HepG2 (cell line): ENCODE measurements around the gene SDK1. TPM values are rescaled to one million over a fixed set of nuclear protein-coding genes. Genes with fewer than 3 reads are reported as not detected.

ENCODE experiments used
- ATAC-seq: fragments of 200-7000 bp; cut with Tn5 transposase; 3 replicates; pipeline ENCODE4 v1.9.1; 2020; ENCODE audit warnings: mild to moderate bottlenecking, moderate library complexity
- BruUV-seq: library from RNA; stranded (reverse); fragments of 400-500 nt; replicated peaks from 2 replicates; lab custom pipeline; 2021; lab: Mats Ljungman, UMichigan
- CTCF ChIA-PET: fragments of 300-600 bp; formaldehyde crosslinking; extraction: SDS; loops from one replicate; lab custom pipeline; 2021; ENCODE audit warnings: low total read pairs, inconsistent platforms, low intra/inter-chr PET ratio; lab: Yijun Ruan, JAX
- POLR2A ChIA-PET: fragments of 350-600 bp; sonication (Branson Sonifier 250); formaldehyde crosslinking; loops from one replicate; lab custom pipeline; 2020; ENCODE audit warnings: antibody characterized with exemption, inconsistent platforms; lab: Yijun Ruan, JAX
- DNase-seq: peaks from one replicate; pipeline ENCODE4 v3.0.0-alpha.2; 2015; ENCODE audit warnings: low spot score
- FAIRE-seq: peaks from 3 replicates; lab custom pipeline; 2011; peaks lifted over from hg19 to GRCh38; lab: Jason Lieb, UNC
- H2AFZ ChIP-seq: one replicate; pipeline ENCODE4 v1.6.1; 2011; ENCODE audit warnings: low read length, inconsistent platforms
- H3K27ac ChIP-seq: fragments of 300-600 bp; 3 replicates; pipeline ENCODE4 v1.8.0; 2011; ENCODE audit warnings: mixed run types, mild to moderate bottlenecking, mixed read lengths, low read length, inconsistent platforms; ENCODE audit not compliant: insufficient read depth; ENCODE audit errors: extremely low read length
- H3K27me3 ChIP-seq, 2 experiments: fragments of 200-600 bp in 1 of 2; 2 replicates in 1 of 2; 3 replicates in 1 of 2; pipeline versions ENCODE4 v1.6.0 to v1.8.0; 2011; ENCODE audit warnings: low read length in 2 of 2, mild to moderate bottlenecking in 2 of 2, moderate library complexity in 2 of 2, inconsistent platforms in 1 of 2; ENCODE audit not compliant: insufficient read depth in 2 of 2, control insufficient read depth in 1 of 2
- H3K36me3 ChIP-seq, 2 experiments: fragments of 200-600 bp in 1 of 2; replicated peaks in 1 of 2; 2 replicates in 1 of 2; 3 replicates in 1 of 2; pipeline versions ENCODE4 v1.5.1 to v1.8.0; 2011; ENCODE audit warnings: low read length in 2 of 2, inconsistent platforms in 1 of 2; ENCODE audit not compliant: insufficient read depth in 2 of 2, control insufficient read depth in 1 of 2
- H3K4me1 ChIP-seq: 2 replicates; pipeline ENCODE4 v1.5.1; 2012; ENCODE audit warnings: low read length, inconsistent platforms; ENCODE audit not compliant: insufficient read depth
- H3K4me2 ChIP-seq: 2 replicates; pipeline ENCODE4 v1.6.0; 2011; ENCODE audit warnings: low read depth, low read length, inconsistent platforms
- H3K4me3 ChIP-seq, 3 experiments: fragments of 200-600 bp in 1 of 3; sonication (generic), shearing (Covaris generic) in 1 of 3; replicated peaks in 1 of 3; 2 replicates each; pipeline ENCODE4 v1.5.1; 2011 to 2016; ENCODE audit warnings: low read length in 3 of 3, inconsistent platforms in 2 of 3, low read depth in 2 of 3, mild to moderate bottlenecking in 2 of 3, control low read depth in 1 of 3, mixed read lengths in 1 of 3; ENCODE audit not compliant: insufficient read depth in 1 of 3
- H3K79me2 ChIP-seq: one replicate; pipeline ENCODE4 v1.6.1; 2011; ENCODE audit warnings: low read length, inconsistent platforms; ENCODE audit not compliant: insufficient read depth
- H3K9ac ChIP-seq: 2 replicates; pipeline ENCODE4 v1.6.0; 2011; ENCODE audit warnings: mild to moderate bottlenecking, low read depth, low read length, inconsistent platforms; ENCODE audit not compliant: insufficient read depth
- H3K9me3 ChIP-seq: 2 replicates; pipeline ENCODE4 v1.5.1; 2012; ENCODE audit warnings: mild to moderate bottlenecking, low read length
- H4K20me1 ChIP-seq: 2 replicates; pipeline ENCODE4 v1.6.0; 2011; ENCODE audit warnings: inconsistent platforms, mild to moderate bottlenecking, low read length, moderate library complexity; ENCODE audit not compliant: insufficient read depth
- CEBPB ChIP-seq: IDR thresholded peaks from 2 replicates; pipeline ENCODE4 v1.6.1; 2011; ENCODE audit warnings: low read depth, low read length, improper control_type of control experiment, borderline replicate concordance
- CENPT ChIP-seq: sonication (generic); formaldehyde crosslinking; IDR thresholded peaks from 2 replicates; pipeline ENCODE4 v1.8.0; 2022; ENCODE audit warnings: low read depth, mild to moderate bottlenecking, moderate library complexity, missing genetic modification reagents
- HNRNPLL ChIP-seq: fragments of 200-400 bp; formaldehyde crosslinking; IDR thresholded peaks from 2 replicates; pipeline ENCODE4 v1.6.1; 2017; ENCODE audit warnings: mild to moderate bottlenecking, low read depth, low read length; ENCODE audit not compliant: poor library complexity, severe bottlenecking
- KDM4B ChIP-seq: sonication (generic); formaldehyde crosslinking; IDR thresholded peaks from 2 replicates; pipeline ENCODE4 v1.4.0; 2020; ENCODE audit warnings: missing genetic modification reagents
- KLF11 ChIP-seq: IDR thresholded peaks from 2 replicates; pipeline ENCODE4 v1.6.1; 2016; ENCODE audit warnings: missing compliant biosample characterization
- NFE2L1 ChIP-seq: sonication (generic); formaldehyde crosslinking; IDR thresholded peaks from 2 replicates; pipeline ENCODE4 v1.4.0; 2020; ENCODE audit warnings: missing genetic modification reagents, mild to moderate bottlenecking, borderline replicate concordance
- RBM22 ChIP-seq: fragments of 200-400 bp; formaldehyde crosslinking; optimal IDR thresholded peaks from 2 replicates; pipeline ENCODE3; 2017; ENCODE audit warnings: mild to moderate bottlenecking, low read length, moderate library complexity
- REL ChIP-seq: sonication (generic); formaldehyde crosslinking; conservative IDR thresholded peaks from 2 replicates; pipeline ENCODE4 v1.8.0; 2022; ENCODE audit warnings: mild to moderate bottlenecking, missing genetic modification reagents, moderate library complexity
- SMC3 ChIP-seq: IDR thresholded peaks from 2 replicates; pipeline ENCODE4 v1.6.1; 2011; ENCODE audit warnings: low read length, improper control_type of control experiment
- SYNCRIP ChIP-seq: fragments of 200-400 bp; formaldehyde crosslinking; IDR thresholded peaks from 2 replicates; pipeline ENCODE4 v1.6.1; 2018; ENCODE audit warnings: mild to moderate bottlenecking, low read depth, low read length; ENCODE audit not compliant: insufficient read depth
- ZMYM2 ChIP-seq: sonication (generic); formaldehyde crosslinking; IDR thresholded peaks from 2 replicates; pipeline ENCODE4 v1.8.0; 2022; ENCODE audit warnings: mild to moderate bottlenecking, missing genetic modification reagents
- ZNF230 ChIP-seq: sonication (generic); formaldehyde crosslinking; IDR thresholded peaks from 2 replicates; pipeline ENCODE4 v1.4.0; 2020; ENCODE audit warnings: mild to moderate bottlenecking, missing genetic modification reagents
- ZNF34 ChIP-seq: sonication (generic); formaldehyde crosslinking; IDR thresholded peaks from 2 replicates; pipeline ENCODE4 v1.4.0; 2020; ENCODE audit warnings: mild to moderate bottlenecking, missing genetic modification reagents, borderline replicate concordance
- ZNF496 ChIP-seq: sonication (generic); formaldehyde crosslinking; IDR thresholded peaks from 2 replicates; pipeline ENCODE4 v1.8.1; 2023; ENCODE audit warnings: mild to moderate bottlenecking, moderate library complexity, missing genetic modification reagents; ENCODE audit not compliant: insufficient replicate concordance
- ZNF652 ChIP-seq: IDR thresholded peaks from 2 replicates; pipeline ENCODE4 v1.6.1; 2016; ENCODE audit warnings: low read depth, borderline replicate concordance
- ZNF878 ChIP-seq: sonication (generic); formaldehyde crosslinking; IDR thresholded peaks from 2 replicates; pipeline ENCODE4 v1.8.1; 2023; ENCODE audit warnings: mild to moderate bottlenecking, missing genetic modification reagents, moderate library complexity
- WGBS: methylation state at CpG from one replicate; pipeline ENCODE4 v1.1.6; 2017; ENCODE audit warnings: low lambda C conversion rate; 5-methylcytosine and 5-hydroxymethylcytosine counted together
- in situ Hi-C: cut with HindIII; loops from 2 replicates; pipeline ENCODE4 v1.10.0; 2017; ENCODE audit warnings: low pct_unique_long_range_greater_than_20kb; ENCODE audit not compliant: extremely low pct_ligation_motif_present
- intact Hi-C: fragments of 100-400 bp; cut with micrococcal nuclease; formaldehyde crosslinking; loops from one replicate; pipeline ENCODE4 v1.10.0; 2022; ENCODE audit not compliant: unreplicated experiment
- polyA plus RNA-seq, 8 experiments: library from polyadenylated mRNA; depleted of rRNA in 3 of 8; stranded (reverse) in 7 of 8; unstranded in 1 of 8; fragments of >200 nt; fragmentation: Illumina TruSeq in 4 of 8; extraction: Trizol in 4 of 8; gene quantifications; 2 replicates each; pipeline versions ENCODE4 v1.2.1 to v1.2.3, GENCODE V29; 2011 to 2016; ENCODE audit warnings: low read depth in 4 of 8, missing spikeins in 1 of 8, mixed read lengths in 1 of 8; ENCODE audit not compliant: insufficient read depth in 1 of 8
- total RNA-seq, 5 experiments: library from RNA; depleted of rRNA; stranded (reverse); fragments of >200 nt; fragmentation: Illumina TruSeq; extraction: Trizol; gene quantifications; 2 replicates each; pipeline ENCODE4 v1.2.3, GENCODE V29; 2016; ENCODE audit warnings: low read depth in 1 of 5
- TF ChIP-seq, protein P1 (sequence below): sonication (generic); formaldehyde crosslinking; IDR thresholded peaks from 2 replicates; pipeline ENCODE4 v1.5.0; 2020; ENCODE audit warnings: missing genetic modification reagents

Gene SDK1
- total and polyA plus RNA-seq, 2 of the 13 experiments (the other 11 are each of a cell fraction or from before 2014, with no cell fraction given): 0.35 to 2.4 TPM

DNA sequence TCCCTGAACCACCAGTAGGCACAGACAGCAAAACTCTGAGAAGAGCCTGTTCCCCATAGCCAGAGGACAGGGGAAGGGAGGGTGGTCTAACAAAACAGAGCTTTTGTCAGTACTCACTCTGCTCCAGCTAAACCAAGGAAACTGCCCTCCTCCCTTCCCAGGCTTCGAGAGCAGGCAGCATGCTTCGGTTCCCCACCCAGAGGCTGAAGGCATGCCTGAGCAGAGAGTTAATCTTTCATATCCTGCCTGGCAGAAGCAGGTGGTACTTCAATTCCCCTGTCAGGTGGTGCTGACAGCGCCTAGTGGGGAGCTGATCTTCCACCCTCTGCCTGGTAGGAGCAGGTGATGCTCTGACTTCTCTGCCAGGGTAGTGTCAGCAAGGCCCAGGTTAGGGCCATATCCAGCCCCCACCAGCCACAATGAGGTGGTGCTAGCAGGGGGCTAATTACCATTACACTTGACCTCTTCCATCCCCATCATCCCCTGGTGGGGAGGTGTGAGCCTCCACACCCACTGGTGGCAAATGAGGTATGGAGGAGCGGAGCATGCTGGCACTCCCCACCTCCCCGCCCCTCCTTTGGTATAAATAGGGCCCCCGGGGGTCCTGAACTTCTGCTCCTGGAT is 35.1 kb downstream of the SDK1 start:
- H3K27me3 ChIP-seq: no peaks in the 10 kb centered on the region
- no peaks in the 10 kb centered on the region for H3K36me3 ChIP-seq
- in situ Hi-C loops (no loop called here), intact Hi-C loops (no loop called here)
- DNase-seq (no peak), ATAC-seq (no peak), FAIRE-seq (no peak)
- no peaks in the 10 kb centered on the region for H3K79me2 ChIP-seq
- WGBS: 96% methylated on average over 5 of the region's 6 CpGs
- no peaks in the 10 kb centered on the region for H4K20me1 ChIP-seq
- POLR2A ChIA-PET: no interaction called here
- no peak overlapping the region for H2AFZ ChIP-seq
- CTCF ChIA-PET: no interaction called here
- H3K9ac ChIP-seq: no peak overlapping the region
- BruUV-seq: no TSS peak
- H3K27ac ChIP-seq: no peak overlapping the region
- H3K4me1 ChIP-seq: no peaks in the 10 kb centered on the region
- no peak overlapping the region for H3K4me3 ChIP-seq
- TF ChIP-seq ZMYM2: no peak
- TF ChIP-seq KLF11 (CRISPR knock-in tag): no peak
- no peak for TF ChIP-seq REL
- no peak for TF ChIP-seq CENPT (CRISPR knock-in tag)
- TF ChIP-seq ZNF230 (CRISPR knock-in tag): no peak
- TF ChIP-seq CEBPB: no peak
- TF ChIP-seq, protein P1, sequence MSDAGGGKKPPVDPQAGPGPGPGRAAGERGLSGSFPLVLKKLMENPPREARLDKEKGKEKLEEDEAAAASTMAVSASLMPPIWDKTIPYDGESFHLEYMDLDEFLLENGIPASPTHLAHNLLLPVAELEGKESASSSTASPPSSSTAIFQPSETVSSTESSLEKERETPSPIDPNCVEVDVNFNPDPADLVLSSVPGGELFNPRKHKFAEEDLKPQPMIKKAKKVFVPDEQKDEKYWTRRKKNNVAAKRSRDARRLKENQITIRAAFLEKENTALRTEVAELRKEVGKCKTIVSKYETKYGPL (CRISPR knock-in tag): no peak
- TF ChIP-seq ZNF652 (CRISPR knock-in tag): no peak
- TF ChIP-seq ZNF34 (CRISPR knock-in tag): no peak
- H3K4me2 ChIP-seq: no peak overlapping the region
- no peaks in the 10 kb centered on the region for H3K9me3 ChIP-seq

DNA sequence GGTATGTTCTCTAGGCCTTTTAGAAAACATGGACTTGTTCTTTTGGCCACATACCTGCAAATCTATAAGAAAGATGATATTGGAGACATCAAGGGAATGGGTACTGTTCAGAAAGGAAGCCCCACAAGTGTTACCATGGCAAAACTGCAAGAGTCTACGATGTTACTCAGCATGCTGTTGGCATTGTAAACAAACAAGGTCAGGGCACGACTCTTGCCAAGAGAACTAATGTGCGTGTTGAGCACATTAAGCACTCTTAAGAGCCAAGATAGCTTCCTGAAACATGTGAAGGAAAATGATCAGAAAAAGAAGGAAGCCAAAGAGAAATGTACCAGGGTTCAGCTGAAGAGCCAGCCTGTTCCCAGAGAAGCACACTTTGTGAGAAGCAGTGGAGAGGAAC is 37.1 kb downstream of the SDK1 start:
- no peak overlapping the region for H3K27ac ChIP-seq
- ATAC-seq (no peak), FAIRE-seq (no peak), DNase-seq (no peak)
- no peak overlapping the region for H3K4me3 ChIP-seq
- no peaks in the 10 kb centered on the region for H3K4me1 ChIP-seq
- no peak overlapping the region for H3K4me2 ChIP-seq
- in situ Hi-C loops (no loop called here), intact Hi-C loops (no loop called here)
- no peaks in the 10 kb centered on the region for H3K79me2 ChIP-seq
- ChIA-PET CTCF (no interaction called here), POLR2A (no interaction called here)
- no peaks in the 10 kb centered on the region for H3K27me3 ChIP-seq
- H3K36me3 ChIP-seq: no peaks in the 10 kb centered on the region
- WGBS: 88% methylated on average over 3 of the region's 3 CpGs
- no peaks in the 10 kb centered on the region for H4K20me1 ChIP-seq
- no peak overlapping the region for H3K9ac ChIP-seq
- no TSS peak for BruUV-seq
- H3K9me3 ChIP-seq: no peaks in the 10 kb centered on the region
- H2AFZ ChIP-seq: no peak overlapping the region
- TF ChIP-seq KDM4B (CRISPR knock-in tag): no peak
- no peak for TF ChIP-seq SYNCRIP
- no peak for TF ChIP-seq HNRNPLL
- TF ChIP-seq NFE2L1 (CRISPR knock-in tag): no peak
- no peak for TF ChIP-seq ZNF878 (CRISPR knock-in tag)
- no peak for TF ChIP-seq ZNF496 (CRISPR knock-in tag)
- TF ChIP-seq SMC3: no peak
- no peak for TF ChIP-seq RBM22
